H9 (cell line): Measurements from ENCODE around the gene CCDC74A. TPM values are rescaled to one million over a fixed set of nuclear protein-coding genes. Genes with fewer than 3 reads are reported as not detected.
"Not testable (repeated sequence)": the region's sequence is repeated elsewhere in the genome, so short reads cannot be mapped to it uniquely, and the experiment has no call there.

ENCODE experiments used
- DNase-seq: peaks from one replicate; pipeline ENCODE4 v3.0.0-alpha.2; 2017
- H2AFZ ChIP-seq: one replicate; pipeline ENCODE4 v1.6.1; 2013; ENCODE audit warnings: mild to moderate bottlenecking, low read length, control low read depth, moderate library complexity
- H2AK5ac ChIP-seq: 2 replicates; pipeline ENCODE4 v1.6.1; 2013; ENCODE audit warnings: low read length, control low read depth, mixed read lengths; ENCODE audit not compliant: insufficient read length
- H2BK120ac ChIP-seq: one replicate; pipeline ENCODE4 v1.6.1; 2013; ENCODE audit warnings: low read depth, mild to moderate bottlenecking, low read length, control low read depth, inconsistent platforms; ENCODE audit not compliant: poor library complexity, severe bottlenecking
- H2BK12ac ChIP-seq: 2 replicates; pipeline ENCODE4 v1.6.1; 2013; ENCODE audit warnings: low read length, control low read depth, mixed read lengths, low read depth; ENCODE audit not compliant: insufficient read length
- H2BK15ac ChIP-seq: 2 replicates; pipeline ENCODE4 v1.6.1; 2013; ENCODE audit warnings: low read depth, low read length, control low read depth
- H2BK20ac ChIP-seq: one replicate; pipeline ENCODE4 v1.6.1; 2013; ENCODE audit warnings: low read depth, mild to moderate bottlenecking, low read length, control low read depth, inconsistent platforms; ENCODE audit not compliant: poor library complexity, severe bottlenecking
- H2BK5ac ChIP-seq: 2 replicates; pipeline ENCODE4 v1.6.1; 2013; ENCODE audit warnings: low read length, control low read depth, mixed read lengths; ENCODE audit not compliant: insufficient read length
- H3K14ac ChIP-seq: 2 replicates; pipeline ENCODE4 v1.6.1; 2013; ENCODE audit warnings: low read length, control low read depth; ENCODE audit not compliant: insufficient read depth
- H3K18ac ChIP-seq: 2 replicates; pipeline ENCODE4 v1.6.1; 2013; ENCODE audit warnings: low read depth, mild to moderate bottlenecking, mixed read lengths, low read length, control low read depth; ENCODE audit not compliant: insufficient read length
- H3K23ac ChIP-seq: 2 replicates; pipeline ENCODE4 v1.6.1; 2013; ENCODE audit warnings: low read length, control low read depth, mixed read lengths, low read depth; ENCODE audit not compliant: insufficient read length
- H3K23me2 ChIP-seq: 2 replicates; pipeline ENCODE4 v1.6.1; 2013; ENCODE audit warnings: low read depth, mild to moderate bottlenecking, mixed read lengths, low read length, control low read depth; ENCODE audit not compliant: insufficient read length, poor library complexity, severe bottlenecking
- H3K27ac ChIP-seq: 2 replicates; pipeline ENCODE4 v1.5.1; 2013; ENCODE audit warnings: low read length, control low read depth, mixed read lengths, low read depth; ENCODE audit not compliant: insufficient read length
- H3K27me3 ChIP-seq: 2 replicates; pipeline ENCODE4 v1.6.1; 2013; ENCODE audit warnings: low read length, control low read depth, inconsistent platforms; ENCODE audit not compliant: insufficient read depth
- H3K4ac ChIP-seq: 2 replicates; pipeline ENCODE4 v1.6.1; 2013; ENCODE audit warnings: low read depth, mild to moderate bottlenecking, control low read depth, inconsistent platforms, low read length, moderate library complexity
- H3K4me1 ChIP-seq: 2 replicates; pipeline ENCODE4 v1.6.1; 2013; ENCODE audit warnings: low read length, control low read depth, inconsistent platforms; ENCODE audit not compliant: insufficient read depth
- H3K4me2 ChIP-seq: 2 replicates; pipeline ENCODE4 v1.6.1; 2013; ENCODE audit warnings: low read length, control low read depth, mixed read lengths; ENCODE audit not compliant: insufficient read length, insufficient read depth
- H3K56ac ChIP-seq: 2 replicates; pipeline ENCODE4 v1.6.1; 2013; ENCODE audit warnings: low read depth, mild to moderate bottlenecking, mixed read lengths, low read length, control low read depth; ENCODE audit not compliant: insufficient read length
- H3K79me1 ChIP-seq: 2 replicates; pipeline ENCODE4 v1.6.1; 2013; ENCODE audit warnings: low read depth, mild to moderate bottlenecking, moderate library complexity, low read length, control low read depth, inconsistent platforms; ENCODE audit not compliant: insufficient read depth, poor library complexity, severe bottlenecking
- H3K79me2 ChIP-seq: 2 replicates; pipeline ENCODE4 v1.6.1; 2013; ENCODE audit warnings: low read length, control low read depth, inconsistent platforms; ENCODE audit not compliant: insufficient read depth
- H3K9ac ChIP-seq: 2 replicates; pipeline ENCODE4 v1.6.1; 2013; ENCODE audit warnings: low read length, control low read depth, mixed read lengths; ENCODE audit not compliant: insufficient read length; ENCODE audit errors: extremely low read depth
- H3K9me3 ChIP-seq: one replicate; pipeline ENCODE4 v1.6.1; 2013; ENCODE audit warnings: low read depth, low read length, inconsistent platforms; ENCODE audit not compliant: control insufficient read depth
- H3T11ph ChIP-seq: one replicate; pipeline ENCODE4 v1.6.1; 2013; ENCODE audit warnings: mild to moderate bottlenecking, low read length, control low read depth, inconsistent platforms
- H4K20me1 ChIP-seq: one replicate; pipeline ENCODE4 v1.6.1; 2013; ENCODE audit not compliant: control insufficient read depth, insufficient read length, insufficient read depth
- H4K5ac ChIP-seq: 2 replicates; pipeline ENCODE4 v1.6.1; 2013; ENCODE audit warnings: low read depth, mild to moderate bottlenecking, mixed read lengths, low read length, control low read depth; ENCODE audit not compliant: insufficient read length
- H4K8ac ChIP-seq: replicated peaks from 2 replicates; pipeline ENCODE4 v1.6.1; 2013; ENCODE audit warnings: low read length, control low read depth, mixed read lengths, low read depth; ENCODE audit not compliant: insufficient read length
- H4K91ac ChIP-seq: 2 replicates; pipeline ENCODE4 v1.6.1; 2013; ENCODE audit warnings: low read depth, mild to moderate bottlenecking, moderate library complexity, mixed read lengths, low read length, control low read depth; ENCODE audit not compliant: insufficient read length
- H3K27ac Mint-ChIP-seq, 3 experiments: 2 replicates in 2 of 3; 3 replicates in 1 of 3; pipeline ENCODE4 v1.8.0; 2020 to 2021; ENCODE audit warnings: mixed read lengths in 3 of 3, mild to moderate bottlenecking in 1 of 3, moderate library complexity in 1 of 3
- H3K27me3 Mint-ChIP-seq: 2 replicates; pipeline ENCODE4 v1.8.0; 2021; ENCODE audit warnings: low read depth, mild to moderate bottlenecking, moderate library complexity, mixed read lengths
- H3K36me3 Mint-ChIP-seq, 3 experiments: 2 replicates in 2 of 3; 3 replicates in 1 of 3; pipeline ENCODE4 v1.8.0; 2020 to 2021; ENCODE audit warnings: low read depth in 3 of 3, mixed read lengths in 3 of 3; ENCODE audit not compliant: insufficient read depth in 1 of 3
- H3K4me1 Mint-ChIP-seq, 2 experiments: 2 replicates each; pipeline ENCODE4 v1.8.0; 2020; ENCODE audit warnings: mixed read lengths in 2 of 2
- H3K4me3 Mint-ChIP-seq, 2 experiments: 2 replicates in 1 of 2; 3 replicates in 1 of 2; pipeline ENCODE4 v1.8.0; 2020 to 2021; ENCODE audit warnings: mild to moderate bottlenecking in 2 of 2, mixed read lengths in 2 of 2, moderate library complexity in 1 of 2
- H3K9me3 Mint-ChIP-seq, 2 experiments: 2 replicates in 1 of 2; 3 replicates in 1 of 2; pipeline ENCODE4 v1.8.0; 2020; ENCODE audit warnings: mild to moderate bottlenecking in 2 of 2, mixed read lengths in 2 of 2, moderate library complexity in 1 of 2
- CTCF ChIP-seq: fragments of 200-600 bp; sonication (generic); conservative IDR thresholded peaks from 3 replicates; pipeline ENCODE4 v1.8.0; 2021; ENCODE audit warnings: antibody characterized with exemption, mild to moderate bottlenecking
- WGBS: extraction: QIAGEN DNeasy Blood & Tissue Kit; methylation state at CpG from one replicate; pipeline ENCODE4 v1.1.7; 2013; ENCODE audit warnings: missing lambda C conversion rate, low lambda C conversion rate, mixed read lengths; ENCODE audit not compliant: insufficient read length; ENCODE audit errors: extremely low coverage; 5-methylcytosine and 5-hydroxymethylcytosine counted together
- total RNA-seq: library from RNA; stranded (reverse); gene quantifications from 2 replicates; pipeline ENCODE4 v1.2.1, GENCODE V29; 2021

CCDC74A gene
- total RNA-seq, 1 experiment from 2014 or later: 10.8 TPM

- Histone ChIP-seq H4K91ac (no peak overlapping the region), H2AK5ac (no peak overlapping the region), H2AFZ (no peak overlapping the region), H3K79me1 (no peaks in the 10 kb centered on the region), H2BK20ac (no peak overlapping the region), H4K20me1 (no peaks in the 10 kb centered on the region), H3K27me3 (no peaks in the 10 kb centered on the region), H2BK120ac (no peak overlapping the region), H3K4me1 (no peaks in the 10 kb centered on the region), H3K18ac (no peak overlapping the region), H3K4me2 (no peak overlapping the region), H3K79me2 (no peaks in the 10 kb centered on the region), H3T11ph (no peak overlapping the region), H3K9ac (no peak overlapping the region), H3K4ac (no peak overlapping the region), H2BK5ac (no peak overlapping the region), H2BK15ac (no peak overlapping the region), H3K9me3 (no peaks in the 10 kb centered on the region), H3K27ac (no peak overlapping the region), H3K23me2 (no peaks in the 10 kb centered on the region), H3K23ac (no peak overlapping the region), H4K5ac (no peak overlapping the region), H3K14ac (no peak overlapping the region), H4K8ac (no peak overlapping the region), H2BK12ac (no peak overlapping the region), H3K56ac (no peak overlapping the region)
- peak; percentile 63 for DNase-seq
- WGBS: no CpG with 5 or more reads among the region's 20 CpGs
- peaks cover 1% of the 10 kb centered on the region; the same call in 1 of the 2 replicates for H3K27me3 Mint-ChIP-seq
- TF ChIP-seq CTCF: no peak
- H3K4me1 Mint-ChIP-seq: peaks cover 0 to 4% of the 10 kb centered on the region in 2 experiments; a peak in 2 of 4 replicates
- H3K27ac Mint-ChIP-seq: peak overlapping the region in 2 of 3 experiments; percentile 79 to 89; a peak in 4 of 7 replicates
- no peak overlapping the region for H3K4me3 Mint-ChIP-seq
- peaks cover 2 to 22% (median 18%) of the 10 kb centered on the region in 3 experiments; a peak in 6 of 7 replicates for H3K36me3 Mint-ChIP-seq
- H3K9me3 Mint-ChIP-seq: no peaks in the 10 kb centered on the region
Observed at GRCh38 chr2:131521961-131522781, 5.5 kb upstream of the CCDC74A start.

GRCh38 chr2:131525256-131525655, 2.4 kb upstream of the CCDC74A start:
- not testable (repeated sequence) for H3K4me3 Mint-ChIP-seq, H3K14ac ChIP-seq, H3K9ac ChIP-seq, H3K27me3 Mint-ChIP-seq, H3K4me1 ChIP-seq, H3K23ac ChIP-seq, H3T11ph ChIP-seq, H2AFZ ChIP-seq, H3K79me1 ChIP-seq, H3K27ac Mint-ChIP-seq, H2BK5ac ChIP-seq, H4K20me1 ChIP-seq, H3K9me3 Mint-ChIP-seq, H3K18ac ChIP-seq, H4K8ac ChIP-seq, H3K56ac ChIP-seq, H3K4ac ChIP-seq, H4K91ac ChIP-seq, H3K23me2 ChIP-seq, H2AK5ac ChIP-seq, H3K36me3 Mint-ChIP-seq, H3K4me2 ChIP-seq, H3K27me3 ChIP-seq, H3K27ac ChIP-seq, H3K4me1 Mint-ChIP-seq, H4K5ac ChIP-seq, H3K79me2 ChIP-seq, H2BK12ac ChIP-seq, H2BK15ac ChIP-seq, H2BK120ac ChIP-seq, H3K9me3 ChIP-seq, H2BK20ac ChIP-seq
- DNase-seq: peak; percentile 1
- WGBS: no CpG with 5 or more reads among the region's 2 CpGs
